Measurements from ENCODE around the gene MTR. TPM values are rescaled to one million over a fixed set of nuclear protein-coding genes. Genes with fewer than 3 reads are reported as not detected.
A peak's percentile ranks its signal among the peaks of the same experiment; 100 is the strongest.
"Not testable (repeated sequence)": the region's sequence is repeated elsewhere in the genome, so short reads cannot be mapped to it uniquely, and the experiment has no call there.

MTR gene
- polyA plus RNA-seq, 1 donor from 2014 or later = 15.2 TPM

DNA sequence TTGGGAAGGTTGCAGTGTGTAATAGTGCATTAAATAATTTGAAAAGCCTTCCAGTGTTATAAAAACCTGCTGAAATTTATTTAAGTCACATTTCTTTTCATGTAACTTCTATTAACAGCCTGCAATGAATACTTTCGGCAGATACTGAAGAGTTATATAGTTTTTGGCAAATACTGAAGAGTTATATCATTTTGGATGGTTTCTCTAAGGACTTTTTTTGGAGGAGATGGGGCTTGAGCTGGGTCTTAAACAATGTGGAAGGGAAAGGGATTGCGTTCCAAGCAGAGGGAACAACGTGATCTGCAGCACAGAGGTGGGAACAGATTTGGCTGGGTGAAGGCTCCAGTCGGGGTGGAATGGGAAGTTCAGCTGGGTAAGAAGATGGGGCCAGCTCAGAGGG is 39.8 kb downstream of the MTR start:
- Mint-ChIP-seq H3K27ac (no peak overlapping the region), H3K4me3 (no peak overlapping the region)

GRCh38 chr1:236835491-236835890 is 40.4 kb downstream of the MTR start:
- H3K27me3 Mint-ChIP-seq = no peaks in the 10 kb centered on the region
- H3K4me3 Mint-ChIP-seq = no peak overlapping the region
- H3K4me1 Mint-ChIP-seq = peaks cover 0 to 1% (median 0%) of the 10 kb centered on the region in 3 donors
- peaks cover 21% of the 10 kb centered on the region for H3K36me3 Mint-ChIP-seq
- H3K9me3 Mint-ChIP-seq = no peaks in the 10 kb centered on the region
- H3K27ac Mint-ChIP-seq = no peak overlapping the region

More for the DNA sequence above, 39.8 kb downstream of the MTR start:
- Mint-ChIP-seq H3K36me3 (peaks cover 20% of the 10 kb centered on the region), H3K4me1 (peaks cover 0 to 1% (median 0%) of the 10 kb centered on the region in 3 donors), H3K27me3 (no peaks in the 10 kb centered on the region), H3K9me3 (no peaks in the 10 kb centered on the region)

GRCh38 chr1:236836157-236836556 is 41.1 kb downstream of the MTR start:
- peak overlapping the region in 1 of 3 donors; percentile 38 for H3K27ac Mint-ChIP-seq
- peaks cover 0 to 1% (median 0%) of the 10 kb centered on the region in 3 donors for H3K4me1 Mint-ChIP-seq
- H3K9me3 Mint-ChIP-seq = no peaks in the 10 kb centered on the region
- peaks cover 20% of the 10 kb centered on the region for H3K36me3 Mint-ChIP-seq
- H3K4me3 Mint-ChIP-seq = no peak overlapping the region
- no peaks in the 10 kb centered on the region for H3K27me3 Mint-ChIP-seq

DNA sequence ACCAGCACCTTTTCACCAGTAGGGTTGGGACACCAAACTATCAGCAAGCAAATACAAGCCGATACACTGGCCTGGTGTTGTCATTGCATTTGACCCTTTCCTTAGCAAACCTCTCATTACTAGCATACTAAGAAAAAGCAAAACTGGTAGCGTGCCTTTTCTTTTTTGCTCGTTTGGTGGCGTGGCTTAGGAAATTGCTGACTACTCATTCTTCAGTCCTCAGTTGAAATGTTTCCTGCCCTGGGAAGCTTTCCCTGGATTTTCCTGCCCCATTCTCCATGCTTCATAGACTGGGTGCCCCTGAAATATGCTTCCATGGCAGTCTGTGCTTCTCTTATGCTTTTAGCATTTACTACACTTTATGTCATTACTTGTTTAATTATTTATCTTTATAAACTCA is 42.0 kb downstream of the MTR start:
- H3K4me1 Mint-ChIP-seq = peaks cover 0 to 1% (median 0%) of the 10 kb centered on the region in 3 donors
- H3K4me3 Mint-ChIP-seq = no peak overlapping the region
- H3K36me3 Mint-ChIP-seq = peaks cover 20% of the 10 kb centered on the region
- H3K27me3 Mint-ChIP-seq = no peaks in the 10 kb centered on the region
- no peaks in the 10 kb centered on the region for H3K9me3 Mint-ChIP-seq
- no peak overlapping the region for H3K27ac Mint-ChIP-seq

- H3K27ac Mint-ChIP-seq = no peak overlapping the region
Measured at GRCh38 chr1:236837897-236838296, 42.8 kb downstream of the MTR start.

DNA sequence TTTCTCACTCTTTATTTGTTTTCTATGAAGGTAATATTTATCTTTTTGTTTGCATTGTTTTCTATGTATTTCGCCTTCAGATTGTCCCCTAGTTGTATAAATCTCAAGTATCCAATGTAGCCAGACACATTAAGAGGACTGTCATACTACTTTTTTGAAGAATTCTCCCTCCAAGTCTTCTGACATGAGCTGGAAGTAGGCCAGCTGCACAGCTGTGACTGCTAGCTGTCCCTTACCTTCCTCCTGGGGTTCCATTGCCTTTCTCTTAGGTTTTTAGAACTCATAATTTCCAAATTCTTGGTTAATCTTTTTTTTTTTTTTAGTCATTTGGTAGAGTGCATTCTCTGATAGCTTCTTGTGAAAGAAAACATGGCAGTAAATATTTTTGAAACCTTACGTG is 46.2 kb downstream of the MTR start:
- Mint-ChIP-seq H3K4me1 (no peaks in the 10 kb centered on the region), H3K27me3 (no peaks in the 10 kb centered on the region), H3K27ac (no peak overlapping the region), H3K36me3 (peaks cover 7% of the 10 kb centered on the region), H3K4me3 (no peak overlapping the region), H3K9me3 (no peaks in the 10 kb centered on the region)

More at GRCh38 chr1:236837897-236838296, 42.8 kb downstream of the MTR start:
- Mint-ChIP-seq H3K36me3 (peaks cover 16% of the 10 kb centered on the region), H3K4me3 (no peak overlapping the region), H3K27me3 (no peaks in the 10 kb centered on the region), H3K4me1 (peaks cover 0 to 1% (median 0%) of the 10 kb centered on the region in 3 donors), H3K9me3 (no peaks in the 10 kb centered on the region)

- H3K27me3 Mint-ChIP-seq = no peaks in the 10 kb centered on the region
- H3K4me3 Mint-ChIP-seq = no peak overlapping the region
- H3K9me3 Mint-ChIP-seq = no peaks in the 10 kb centered on the region
- H3K4me1 Mint-ChIP-seq = no peaks in the 10 kb centered on the region
- H3K36me3 Mint-ChIP-seq = peaks cover 9% of the 10 kb centered on the region
- no peak overlapping the region for H3K27ac Mint-ChIP-seq
Measured at GRCh38 chr1:236844499-236845271, 49.6 kb downstream of the MTR start.

DNA sequence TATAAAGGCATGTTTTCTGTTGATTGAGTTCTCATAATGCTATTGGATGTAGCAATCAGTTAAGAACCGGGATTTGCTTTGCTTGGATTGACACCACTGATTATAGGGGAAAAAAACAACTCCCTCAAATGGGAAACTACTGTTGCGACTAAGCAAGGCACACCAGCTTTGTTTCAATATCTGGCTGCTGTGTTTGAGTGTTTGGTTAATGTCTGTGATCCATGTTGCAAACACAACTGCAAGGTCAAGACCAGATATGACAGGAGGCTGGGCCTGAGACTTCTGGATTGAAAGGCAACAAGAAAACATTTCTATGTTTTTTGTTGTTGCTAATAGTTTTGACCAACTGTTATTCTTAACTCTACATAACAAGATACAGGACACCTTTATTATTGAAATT is 50.7 kb downstream of the MTR start:
- Mint-ChIP-seq H3K4me1 (no peaks in the 10 kb centered on the region), H3K4me3 (no peak overlapping the region), H3K27ac (no peak overlapping the region), H3K27me3 (no peaks in the 10 kb centered on the region), H3K36me3 (peaks cover 5% of the 10 kb centered on the region), H3K9me3 (no peaks in the 10 kb centered on the region)

GRCh38 chr1:236848274-236848923 is 53.3 kb downstream of the MTR start:
- no peak overlapping the region for H3K4me3 Mint-ChIP-seq
- H3K36me3 Mint-ChIP-seq = peaks cover 3% of the 10 kb centered on the region
- no peak overlapping the region for H3K27ac Mint-ChIP-seq
- no peaks in the 10 kb centered on the region for H3K4me1 Mint-ChIP-seq
- H3K9me3 Mint-ChIP-seq = no peaks in the 10 kb centered on the region
- H3K27me3 Mint-ChIP-seq = no peaks in the 10 kb centered on the region

DNA sequence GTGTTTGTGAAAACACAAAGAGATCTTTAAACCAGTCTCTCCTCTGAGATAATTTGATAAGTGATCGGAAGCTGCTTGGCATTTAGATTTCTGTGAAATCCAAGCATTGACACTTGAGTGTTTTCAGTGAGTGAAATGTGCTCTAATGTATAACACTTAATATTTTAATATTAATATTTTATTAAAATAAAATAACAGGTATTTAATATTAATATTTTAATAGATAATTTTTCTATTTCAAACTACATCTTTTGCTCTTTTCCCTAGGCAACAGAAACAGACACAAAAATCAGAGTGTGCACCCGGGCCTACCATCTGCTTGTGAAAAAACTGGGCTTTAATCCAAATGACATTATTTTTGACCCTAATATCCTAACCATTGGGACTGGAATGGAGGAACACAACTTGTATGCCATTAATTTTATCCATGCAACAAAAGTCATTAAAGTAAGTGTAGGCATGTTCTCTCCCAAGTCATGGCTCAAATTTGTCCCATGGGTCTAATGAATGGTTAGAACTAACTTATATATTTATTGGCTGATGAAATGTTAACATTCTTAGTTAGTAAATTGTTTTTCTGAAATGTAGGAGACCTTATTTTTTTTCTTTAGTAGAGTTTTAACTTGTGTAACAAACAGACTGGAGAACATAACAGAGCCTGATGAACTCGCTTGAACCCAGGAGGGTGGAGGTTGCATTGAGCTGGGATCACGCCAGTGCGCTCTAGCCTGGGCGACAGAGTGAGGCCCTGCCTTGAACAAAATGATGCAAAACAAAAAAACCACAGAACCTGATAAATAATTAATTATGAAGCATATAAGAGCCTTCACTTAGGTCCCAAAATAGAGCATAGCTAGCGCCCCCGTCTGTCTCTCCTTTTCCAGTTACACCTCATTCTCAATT is 55.2 kb downstream of the MTR start:
- Mint-ChIP-seq H3K27me3 (no peaks in the 10 kb centered on the region), H3K4me1 (peaks cover 0 to 2% (median 0%) of the 10 kb centered on the region in 3 donors), H3K36me3 (peaks cover 5% of the 10 kb centered on the region), H3K27ac (no peak overlapping the region), H3K4me3 (no peak overlapping the region), H3K9me3 (no peaks in the 10 kb centered on the region)

DNA sequence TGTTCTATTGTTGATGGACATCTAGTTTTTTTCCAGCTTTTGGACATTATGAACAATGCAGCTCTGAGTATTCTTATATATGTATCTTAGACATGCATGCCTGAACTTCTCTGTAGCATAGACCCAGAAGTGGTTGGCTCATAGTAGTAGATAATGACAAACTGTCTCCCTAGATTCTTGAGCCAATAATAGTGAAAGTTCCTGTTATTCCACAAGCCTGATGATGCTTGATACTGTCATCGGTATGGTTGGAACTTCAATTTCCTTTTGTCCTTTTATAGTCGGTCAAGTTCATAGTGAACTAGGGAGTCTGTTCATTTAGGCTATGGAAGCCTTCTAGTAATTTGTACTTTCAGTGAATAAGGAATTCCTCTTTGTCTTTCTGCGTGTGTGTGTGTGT is 56.8 kb downstream of the MTR start:
- Mint-ChIP-seq H3K4me3 (no peak overlapping the region), H3K4me1 (peaks cover 0 to 2% (median 0%) of the 10 kb centered on the region in 3 donors), H3K27me3 (no peaks in the 10 kb centered on the region), H3K36me3 (peaks cover 5% of the 10 kb centered on the region), H3K27ac (no peak overlapping the region), H3K9me3 (no peaks in the 10 kb centered on the region)

DNA sequence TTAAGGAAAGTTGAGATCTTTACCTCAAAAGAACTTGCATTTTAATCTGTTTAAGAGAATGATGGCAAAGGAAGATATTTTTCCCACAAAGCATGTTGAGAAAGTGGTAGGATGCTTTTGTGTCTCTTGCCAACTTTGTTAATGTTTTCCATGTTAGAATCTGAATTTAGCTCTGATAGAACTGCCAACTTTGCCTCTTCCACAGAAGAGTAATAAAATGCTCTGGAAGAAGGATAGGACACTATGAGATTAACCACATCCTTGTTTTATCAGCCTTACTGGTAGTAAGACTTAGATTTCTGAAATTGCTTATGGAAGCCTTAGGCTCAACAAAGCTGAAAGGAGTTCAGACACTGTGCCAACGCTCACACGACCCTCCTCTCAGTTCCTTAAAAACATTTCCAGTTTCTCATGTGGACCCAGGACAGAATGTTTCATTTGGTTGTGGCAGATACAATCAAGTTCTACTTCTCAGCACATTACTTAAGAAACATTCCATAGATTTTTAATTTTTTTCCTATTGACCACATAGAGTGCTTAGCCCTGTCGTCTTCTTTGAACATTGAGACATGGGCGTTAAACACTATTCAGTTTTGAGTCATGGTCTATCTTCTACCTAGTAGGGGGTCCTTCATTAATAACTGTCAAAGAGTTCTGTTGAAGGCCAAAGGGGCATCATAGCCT is 59.0 kb downstream of the MTR start:
- no peak overlapping the region for H3K27ac Mint-ChIP-seq

GRCh38 chr1:236854605-236854983 is 59.5 kb downstream of the MTR start:
- Mint-ChIP-seq H3K36me3 (peaks cover 16% of the 10 kb centered on the region), H3K27ac (peak overlapping the region in 1 of 3 donors; percentile 14), H3K4me3 (no peak overlapping the region), H3K9me3 (no peaks in the 10 kb centered on the region), H3K27me3 (no peaks in the 10 kb centered on the region), H3K4me1 (peaks cover 0 to 2% (median 0%) of the 10 kb centered on the region in 3 donors)

More for the DNA sequence above, 59.0 kb downstream of the MTR start:
- H3K27me3 Mint-ChIP-seq = no peaks in the 10 kb centered on the region
- H3K9me3 Mint-ChIP-seq = no peaks in the 10 kb centered on the region
- H3K4me3 Mint-ChIP-seq = no peak overlapping the region
- peaks cover 12% of the 10 kb centered on the region for H3K36me3 Mint-ChIP-seq
- peaks cover 0 to 2% (median 0%) of the 10 kb centered on the region in 3 donors for H3K4me1 Mint-ChIP-seq

DNA sequence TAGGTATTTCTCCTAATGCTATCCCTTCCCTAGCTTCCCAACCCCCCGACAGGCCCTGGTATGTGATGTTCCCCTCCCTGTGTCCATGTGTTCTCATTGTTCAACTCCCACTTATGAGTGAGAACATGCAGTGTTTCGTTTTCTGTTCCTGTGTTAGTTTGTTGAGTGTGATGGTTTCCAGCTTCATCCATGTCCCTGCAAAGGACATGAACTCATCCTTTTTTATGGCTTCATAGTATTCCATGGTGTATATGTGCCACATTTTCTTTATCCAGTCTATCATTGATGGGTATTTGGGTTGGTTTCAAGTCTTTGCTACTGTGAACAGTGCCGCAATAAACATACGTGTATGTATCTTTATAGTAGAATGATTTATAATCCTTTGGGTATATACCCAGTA is 61.6 kb downstream of the MTR start:
- H3K4me3 Mint-ChIP-seq, H3K27me3 Mint-ChIP-seq, H3K9me3 Mint-ChIP-seq, H3K4me1 Mint-ChIP-seq, H3K27ac Mint-ChIP-seq: not testable (repeated sequence)
- peaks cover 16% of the 10 kb centered on the region for H3K36me3 Mint-ChIP-seq
